ENCODE results near the gene NUP133.
"Not testable (repeated sequence)": the region's sequence is repeated elsewhere in the genome, so short reads cannot be mapped to it uniquely, and the experiment has no call there.

Gene NUP133

GRCh38 chr1:229397762-229398161 is 110.4 kb downstream of the NUP133 start:
- no peak overlapping the region for H3K27ac ChIP-seq
- H3K4me2 ChIP-seq: no peak overlapping the region
- H2AFZ ChIP-seq (ENCODE audit: low read depth): no peak overlapping the region
- no peak overlapping the region for H3K9ac ChIP-seq
- H4K20me1 ChIP-seq (ENCODE audit: insufficient read depth): no peaks in the 10 kb centered on the region
- H3K27me3 ChIP-seq (ENCODE audit: insufficient read depth, low read depth): no peaks in the 10 kb centered on the region
- TF ChIP-seq, protein P1, sequence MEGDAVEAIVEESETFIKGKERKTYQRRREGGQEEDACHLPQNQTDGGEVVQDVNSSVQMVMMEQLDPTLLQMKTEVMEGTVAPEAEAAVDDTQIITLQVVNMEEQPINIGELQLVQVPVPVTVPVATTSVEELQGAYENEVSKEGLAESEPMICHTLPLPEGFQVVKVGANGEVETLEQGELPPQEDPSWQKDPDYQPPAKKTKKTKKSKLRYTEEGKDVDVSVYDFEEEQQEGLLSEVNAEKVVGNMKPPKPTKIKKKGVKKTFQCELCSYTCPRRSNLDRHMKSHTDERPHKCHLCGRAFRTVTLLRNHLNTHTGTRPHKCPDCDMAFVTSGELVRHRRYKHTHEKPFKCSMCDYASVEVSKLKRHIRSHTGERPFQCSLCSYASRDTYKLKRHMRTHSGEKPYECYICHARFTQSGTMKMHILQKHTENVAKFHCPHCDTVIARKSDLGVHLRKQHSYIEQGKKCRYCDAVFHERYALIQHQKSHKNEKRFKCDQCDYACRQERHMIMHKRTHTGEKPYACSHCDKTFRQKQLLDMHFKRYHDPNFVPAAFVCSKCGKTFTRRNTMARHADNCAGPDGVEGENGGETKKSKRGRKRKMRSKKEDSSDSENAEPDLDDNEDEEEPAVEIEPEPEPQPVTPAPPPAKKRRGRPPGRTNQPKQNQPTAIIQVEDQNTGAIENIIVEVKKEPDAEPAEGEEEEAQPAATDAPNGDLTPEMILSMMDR (conservative IDR thresholded peaks at IDR 0.05; ENCODE audit: low read depth, low read length): no peak
- H3K4me3 ChIP-seq (IDR thresholded peaks at IDR 0.05; ENCODE audit: insufficient read depth, low read depth, low read length): no peak overlapping the region
- H3K36me3 ChIP-seq (ENCODE audit: insufficient read depth): no peaks in the 10 kb centered on the region
- H3K79me2 ChIP-seq (ENCODE audit: insufficient read depth, low read depth): no peaks in the 10 kb centered on the region
- no peaks in the 10 kb centered on the region for H3K4me1 ChIP-seq (ENCODE audit: low read depth, poor library complexity, severe bottlenecking)

- Histone ChIP-seq H3K4me3 (IDR thresholded peaks at IDR 0.05; ENCODE audit: insufficient read depth, low read depth, low read length) (no peak overlapping the region), H3K27ac (no peak overlapping the region), H3K4me2 (no peak overlapping the region), H3K36me3 (ENCODE audit: insufficient read depth) (no peaks in the 10 kb centered on the region), H2AFZ (ENCODE audit: low read depth) (no peak overlapping the region), H3K9ac (no peak overlapping the region), H3K79me2 (ENCODE audit: insufficient read depth, low read depth) (no peaks in the 10 kb centered on the region), H3K4me1 (ENCODE audit: low read depth, poor library complexity, severe bottlenecking) (no peaks in the 10 kb centered on the region), H3K27me3 (ENCODE audit: insufficient read depth, low read depth) (no peaks in the 10 kb centered on the region), H4K20me1 (ENCODE audit: insufficient read depth) (no peaks in the 10 kb centered on the region)
- TF ChIP-seq, protein P1 (conservative IDR thresholded peaks at IDR 0.05; ENCODE audit: low read depth, low read length): no peak
Observed at GRCh38 chr1:229396585-229397206, 111.4 kb downstream of the NUP133 start.

DNA sequence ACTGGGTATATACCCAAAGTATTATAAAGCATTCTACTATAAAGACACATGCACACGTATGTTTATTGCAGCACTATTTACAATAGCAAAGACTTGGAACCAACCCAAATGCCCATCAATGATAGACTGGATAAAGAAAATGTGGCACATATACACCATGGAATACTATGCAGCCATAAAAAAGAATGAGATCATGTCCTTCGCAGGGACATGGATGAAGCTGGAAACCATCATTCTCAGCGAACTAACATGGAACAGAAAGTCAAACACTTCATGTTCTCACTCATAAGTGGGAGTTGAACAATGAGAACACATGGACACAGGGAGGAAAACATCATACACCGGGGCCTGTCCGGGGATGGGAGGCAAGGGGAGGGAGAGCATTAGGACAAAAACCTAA is 113.6 kb downstream of the NUP133 start:
- not testable (repeated sequence) for H3K4me1 ChIP-seq (ENCODE audit: low read depth, poor library complexity, severe bottlenecking); H3K4me3 ChIP-seq (IDR thresholded peaks at IDR 0.05; ENCODE audit: insufficient read depth, low read depth, low read length); H3K36me3 ChIP-seq (ENCODE audit: insufficient read depth); H3K79me2 ChIP-seq (ENCODE audit: insufficient read depth, low read depth); H3K4me2 ChIP-seq; H3K9ac ChIP-seq; H4K20me1 ChIP-seq (ENCODE audit: insufficient read depth); H3K27me3 ChIP-seq (ENCODE audit: insufficient read depth, low read depth); H2AFZ ChIP-seq (ENCODE audit: low read depth); H3K27ac ChIP-seq

- Histone ChIP-seq H3K27ac (no peak overlapping the region), H4K20me1 (ENCODE audit: insufficient read depth) (no peaks in the 10 kb centered on the region), H3K27me3 (ENCODE audit: insufficient read depth, low read depth) (no peaks in the 10 kb centered on the region), H3K4me1 (ENCODE audit: low read depth, poor library complexity, severe bottlenecking) (no peaks in the 10 kb centered on the region), H3K36me3 (ENCODE audit: insufficient read depth) (no peaks in the 10 kb centered on the region), H2AFZ (ENCODE audit: low read depth) (no peak overlapping the region), H3K4me3 (IDR thresholded peaks at IDR 0.05; ENCODE audit: insufficient read depth, low read depth, low read length) (no peak overlapping the region), H3K79me2 (ENCODE audit: insufficient read depth, low read depth) (no peaks in the 10 kb centered on the region), H3K4me2 (no peak overlapping the region), H3K9ac (no peak overlapping the region)
- TF ChIP-seq, protein P1 (conservative IDR thresholded peaks at IDR 0.05; ENCODE audit: low read depth, low read length): no peak
Observed at GRCh38 chr1:229392936-229393335, 115.2 kb downstream of the NUP133 start.

Data from KMS-11 (cell line).